H1 (cell line): ENCODE results near the gene TMEM121B. TPM values are rescaled to one million over a fixed set of nuclear protein-coding genes. Genes with fewer than 3 reads are reported as not detected.

Source experiments
- CTCF ChIA-PET: fragments of 300-600 bp; sonication (Branson Sonifier 250); formaldehyde crosslinking; loops from one replicate; lab custom pipeline; 2021; ENCODE audit not compliant: partially characterized antibody; lab: Charles Lee
- POLR2A ChIA-PET: fragments of 300-600 bp; sonication (Branson Sonifier 250); formaldehyde crosslinking; loops from one replicate; lab custom pipeline; 2021; ENCODE audit warnings: inconsistent platforms; ENCODE audit not compliant: partially characterized antibody; lab: Charles Lee
- DNase-seq, 2 experiments: peaks; one replicate each; pipeline versions ENCODE4 v3.0.0 to v3.0.0-alpha.2; 2010 to 2022; ENCODE audit warnings: low spot score in 2 of 2, low read depth in 1 of 2, mixed read lengths in 1 of 2
- FAIRE-seq: peaks from 2 replicates; lab custom pipeline; 2011; peaks lifted over from hg19 to GRCh38; lab: Jason Lieb, UNC
- H2AFZ ChIP-seq: 2 replicates; pipeline ENCODE4 v1.8.1; 2012; ENCODE audit warnings: low read length, inconsistent platforms
- H2AK5ac ChIP-seq: 2 replicates; pipeline ENCODE4 v1.6.1; 2013; ENCODE audit warnings: low read depth, low read length
- H2BK120ac ChIP-seq: replicated peaks from 2 replicates; pipeline ENCODE3; 2013; ENCODE audit warnings: low read depth, low read length, inconsistent platforms
- H2BK12ac ChIP-seq: 2 replicates; pipeline ENCODE4 v1.6.1; 2013; ENCODE audit warnings: low read depth, low read length
- H2BK15ac ChIP-seq: 2 replicates; pipeline ENCODE4 v1.6.1; 2013; ENCODE audit warnings: low read length
- H2BK20ac ChIP-seq: 2 replicates; pipeline ENCODE4 v1.6.1; 2013; ENCODE audit warnings: low read length
- H2BK5ac ChIP-seq: 2 replicates; pipeline ENCODE4 v1.6.1; 2013; ENCODE audit warnings: low read depth, low read length
- H3K14ac ChIP-seq: 2 replicates; pipeline ENCODE4 v1.6.1; 2013; ENCODE audit warnings: inconsistent platforms; ENCODE audit not compliant: insufficient read length
- H3K18ac ChIP-seq: 2 replicates; pipeline ENCODE4 v1.6.1; 2013; ENCODE audit warnings: low read length; ENCODE audit errors: extremely low read depth
- H3K23ac ChIP-seq: 2 replicates; pipeline ENCODE4 v1.6.1; 2013; ENCODE audit warnings: inconsistent platforms; ENCODE audit not compliant: insufficient read length
- H3K23me2 ChIP-seq: 2 replicates; pipeline ENCODE4 v1.6.1; 2013; ENCODE audit warnings: low read depth, low read length
- H3K27ac ChIP-seq: 2 replicates; pipeline ENCODE4 v1.6.1; 2011; ENCODE audit warnings: low read depth, low read length, inconsistent platforms
- H3K27me3 ChIP-seq, 4 experiments: replicated peaks in 1 of 4; 1 replicate in 1 of 4; 2 replicates in 3 of 4; pipeline versions ENCODE4 v1.6.1 to v1.8.1; 2011 to 2013; ENCODE audit warnings: low read length in 3 of 4, mild to moderate bottlenecking in 3 of 4, inconsistent platforms in 2 of 4, mixed read lengths in 2 of 4, moderate library complexity in 1 of 4; ENCODE audit not compliant: control insufficient read depth in 3 of 4, insufficient read depth in 3 of 4; ENCODE audit errors: extremely low read depth in 1 of 4
- H3K36me3 ChIP-seq, 4 experiments: 2 replicates each; pipeline versions ENCODE4 v1.6.1 to v1.8.1; 2011 to 2013; ENCODE audit warnings: mild to moderate bottlenecking in 4 of 4, low read length in 3 of 4, moderate library complexity in 2 of 4, control low read depth in 1 of 4, inconsistent platforms in 1 of 4; ENCODE audit not compliant: insufficient read depth in 4 of 4, control insufficient read depth in 2 of 4
- H3K4ac ChIP-seq: replicated peaks from 2 replicates; pipeline ENCODE3; 2013; ENCODE audit warnings: low read length, low read depth, mixed read lengths, inconsistent platforms; ENCODE audit not compliant: insufficient read length
- H3K4me1 ChIP-seq, 4 experiments: replicated peaks in 1 of 4; 1 replicate in 1 of 4; 2 replicates in 3 of 4; pipeline versions ENCODE4 v1.6.1 to v1.8.1; 2011 to 2013; ENCODE audit warnings: low read length in 3 of 4, inconsistent platforms in 2 of 4, mixed read lengths in 1 of 4; ENCODE audit not compliant: insufficient read depth in 4 of 4, control insufficient read depth in 3 of 4
- H3K4me2 ChIP-seq, 2 experiments: 2 replicates each; pipeline versions ENCODE4 v1.6.1 to v1.8.1; 2011 to 2013; ENCODE audit warnings: low read depth in 2 of 2, low read length in 2 of 2, control low read depth in 1 of 2, inconsistent platforms in 1 of 2, mild to moderate bottlenecking in 1 of 2; ENCODE audit not compliant: insufficient read depth in 1 of 2
- H3K4me3 ChIP-seq, 4 experiments: fragments of 200-600, 300-600 bp in 1 of 4; sonication (generic), shearing (Covaris generic), sonication (Bioruptor Twin) in 1 of 4; 2 replicates each; pipeline versions ENCODE4 v1.5.1 to v1.8.1; 2011 to 2016; ENCODE audit warnings: low read length in 4 of 4, low read depth in 3 of 4, control low read depth in 2 of 4, inconsistent platforms in 2 of 4, mild to moderate bottlenecking in 2 of 4, mixed read lengths in 1 of 4, moderate library complexity in 1 of 4; ENCODE audit not compliant: insufficient read depth in 2 of 4; ENCODE audit errors: extremely low read depth in 1 of 4
- H3K56ac ChIP-seq: replicated peaks from 2 replicates; pipeline ENCODE3; 2013; ENCODE audit warnings: low read depth, mild to moderate bottlenecking, mixed read lengths, low read length, inconsistent platforms; ENCODE audit not compliant: insufficient read length
- H3K79me1 ChIP-seq: 2 replicates; pipeline ENCODE4 v1.6.1; 2013; ENCODE audit warnings: low read depth, low read length, control low read depth
- H3K79me2 ChIP-seq, 2 experiments: 2 replicates each; pipeline versions ENCODE4 v1.6.1 to v1.8.1; 2012 to 2013; ENCODE audit warnings: low read length in 2 of 2, mild to moderate bottlenecking in 2 of 2, inconsistent platforms in 1 of 2; ENCODE audit not compliant: insufficient read depth in 2 of 2, control insufficient read depth in 1 of 2
- H3K9ac ChIP-seq, 4 experiments: replicated peaks in 1 of 4; 1 replicate in 1 of 4; 2 replicates in 3 of 4; pipeline versions ENCODE4 v1.6.1 to v1.8.1; 2011 to 2013; ENCODE audit warnings: low read depth in 3 of 4, low read length in 3 of 4, control low read depth in 2 of 4, mild to moderate bottlenecking in 2 of 4, moderate library complexity in 2 of 4, inconsistent platforms in 1 of 4; ENCODE audit errors: extremely low read depth in 1 of 4
- H3K9me3 ChIP-seq, 2 experiments: 2 replicates each; pipeline versions ENCODE4 v1.6.1 to v1.8.1; 2012 to 2013; ENCODE audit warnings: mild to moderate bottlenecking in 2 of 2, moderate library complexity in 2 of 2, control low read depth in 1 of 2, inconsistent platforms in 1 of 2, low read depth in 1 of 2, low read length in 1 of 2, mixed read lengths in 1 of 2; ENCODE audit not compliant: insufficient read depth in 2 of 2
- H4K20me1 ChIP-seq, 2 experiments: replicated peaks in 1 of 2; 2 replicates each; pipeline versions ENCODE3 to v1.8.1; 2011 to 2013; ENCODE audit warnings: inconsistent platforms in 2 of 2, low read length in 2 of 2, mild to moderate bottlenecking in 1 of 2; ENCODE audit not compliant: insufficient read depth in 2 of 2, control insufficient read depth in 1 of 2
- H4K5ac ChIP-seq: 2 replicates; pipeline ENCODE4 v1.6.1; 2013; ENCODE audit warnings: low read length, low read depth, mixed read lengths, inconsistent platforms; ENCODE audit not compliant: insufficient read length
- H4K8ac ChIP-seq: 2 replicates; pipeline ENCODE4 v1.8.0; 2013; ENCODE audit warnings: mild to moderate bottlenecking, moderate library complexity, low read length, inconsistent platforms; ENCODE audit not compliant: insufficient read depth; ENCODE audit errors: extremely low read depth
- H4K91ac ChIP-seq: replicated peaks from 2 replicates; pipeline ENCODE3; 2013; ENCODE audit warnings: low read length, mixed read lengths, inconsistent platforms; ENCODE audit not compliant: insufficient read length
- BCL11A ChIP-seq, 2 experiments: IDR thresholded peaks; one replicate each; pipeline ENCODE4 v1.6.1; 2011; ENCODE audit warnings: low read depth in 2 of 2, low read length in 2 of 2, mild to moderate bottlenecking in 2 of 2
- EGR1 ChIP-seq: IDR thresholded peaks from 2 replicates; pipeline ENCODE4 v1.6.1; 2011; ENCODE audit warnings: low read depth, low read length, borderline replicate concordance
- TAF1 ChIP-seq: IDR thresholded peaks from 2 replicates; pipeline ENCODE4 v1.6.1; 2011; ENCODE audit warnings: mild to moderate bottlenecking, low read depth, low read length
- TBP ChIP-seq: IDR thresholded peaks from 2 replicates; pipeline ENCODE4 v1.6.1; 2011; ENCODE audit warnings: low read depth, low read length, improper control_type of control experiment
- WGBS, 2 experiments: shearing (Covaris generic) in 1 of 2; methylation state at CpG; one replicate each; pipeline versions ENCODE4 v1.1.6 to v1.1.7; 2013 to 2015; ENCODE audit warnings: low lambda C conversion rate in 2 of 2, mixed read lengths in 2 of 2, inconsistent platforms in 1 of 2, low coverage in 1 of 2, missing lambda C conversion rate in 1 of 2; ENCODE audit not compliant: insufficient replicate concordance in 2 of 2, insufficient coverage in 1 of 2, insufficient read length in 1 of 2; ENCODE audit errors: extremely low coverage in 1 of 2, missing lambda C conversion rate in 1 of 2; 5-methylcytosine and 5-hydroxymethylcytosine counted together
- polyA plus RNA-seq, 7 experiments: library from polyadenylated mRNA; depleted of rRNA in 3 of 7; stranded (reverse) in 5 of 7; unstranded in 2 of 7; fragments of >200 nt in 5 of 7; fragments of 200-250 nt in 2 of 7; gene quantifications; 1 replicate in 5 of 7; 2 replicates in 1 of 7; 4 replicates in 1 of 7; pipeline versions ENCODE4 v1.2.1 to v1.2.3, GENCODE V29; 2011 to 2013; ENCODE audit warnings: missing spikeins in 2 of 7, mixed read lengths in 2 of 7
- total RNA-seq: library from RNA; stranded (reverse); fragmentation: NEBNext Ultra II Directional; extraction: Animal tissue kit (Norgen Biotek cat#: 25700); gene quantifications from 2 replicates; pipeline ENCODE4 v1.2.1, GENCODE V29; 2021
- TF ChIP-seq, protein P1 (sequence below): IDR thresholded peaks from 2 replicates; pipeline ENCODE4 v1.6.1; 2012; ENCODE audit warnings: inconsistent platforms

Gene TMEM121B
- total and polyA plus RNA-seq, 2 of the 8 experiments (the other 6 are each of a cell fraction or from before 2014, with no cell fraction given), result 4.3 to 6.9 TPM

DNA sequence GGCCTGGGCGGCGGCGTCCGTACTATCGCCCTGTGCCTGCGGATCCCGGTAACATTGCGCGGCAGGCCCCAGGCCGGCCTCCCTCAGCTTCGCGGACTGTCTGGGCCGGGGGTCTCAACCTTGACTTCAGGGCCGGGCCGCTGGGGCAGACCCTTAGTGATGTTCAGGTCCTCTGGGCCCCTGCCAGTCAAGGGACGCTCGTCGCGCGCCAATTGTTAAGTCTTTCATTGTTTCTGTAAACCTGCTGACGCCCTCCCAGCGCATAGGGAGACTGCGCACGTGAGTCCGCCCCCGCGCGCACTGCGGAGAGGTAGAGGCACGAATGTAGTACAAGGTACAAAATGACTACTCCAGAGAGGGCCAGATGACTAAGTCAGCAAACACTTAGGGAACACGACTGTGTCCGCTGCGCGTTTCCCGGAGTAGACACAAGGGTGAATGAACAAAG, 38.4 kb upstream of the TMEM121B start:
- Histone ChIP-seq H4K8ac (peak overlapping the region; percentile 92), H3K27me3 (0 out of 7 replicates have a peak, but pooled peaks cover 0 to 4% (median 0%) of the 10 kb centered on the region in 4 experiments), H4K20me1 (peaks cover 2 to 5% of the 10 kb centered on the region in 2 experiments), H3K4me3 (peak overlapping the region; percentile 47 to 70 (median 66)), H3K36me3 (no peaks in the 10 kb centered on the region), H3K14ac (no peak overlapping the region), H3K27ac (no peak overlapping the region), H3K56ac (peak overlapping the region; percentile 67), H4K5ac (no peak overlapping the region), H2BK5ac (peak overlapping the region; percentile 32; the same call in 1 of the 2 replicates), H3K4me2 (peak overlapping the region; percentile 67 to 74), H2BK12ac (peak overlapping the region; percentile 5; the same call in 1 of the 2 replicates), H3K23me2 (peaks cover 10% of the 10 kb centered on the region; the same call in 1 of the 2 replicates), H3K9ac (peak overlapping the region in 3 of 4 experiments; percentile 13 to 67 (median 60); a peak in 4 of 7 replicates), H3K4ac (peak overlapping the region; percentile 2), H2BK120ac (no peak overlapping the region), H3K23ac (no peak overlapping the region), H3K79me1 (peaks cover 7% of the 10 kb centered on the region), H2BK20ac (no peak overlapping the region), H4K91ac (peak overlapping the region; percentile 81), H3K79me2 (peaks cover 13 to 33% of the 10 kb centered on the region in 2 experiments), H2AK5ac (no peak overlapping the region), H3K9me3 (no peaks in the 10 kb centered on the region), H3K18ac (peak overlapping the region; percentile 85), H2AFZ (peak overlapping the region; percentile 28; the same call in 1 of the 2 replicates), H2BK15ac (0 out of 2 replicates have a peak overlapping the region, but pooled peaks have one; percentile 92), H3K4me1 (peaks cover 3 to 8% (median 5%) of the 10 kb centered on the region in 4 experiments; a peak in 6 of 7 replicates)
- TF ChIP-seq EGR1, result peak; percentile 75; the same call in 1 of the 2 replicates
- TF ChIP-seq BCL11A (IDR thresholded peaks at IDR 0.05; ENCODE audit: low read depth in 2 of 2, low read length in 2 of 2), result no peak
- TF ChIP-seq TBP, result 0 out of 2 replicates have a peak, but pooled peaks have one; percentile 1
- TF ChIP-seq TAF1, result 0 out of 2 replicates have a peak, but pooled peaks have one; percentile 20
- TF ChIP-seq, protein P1, sequence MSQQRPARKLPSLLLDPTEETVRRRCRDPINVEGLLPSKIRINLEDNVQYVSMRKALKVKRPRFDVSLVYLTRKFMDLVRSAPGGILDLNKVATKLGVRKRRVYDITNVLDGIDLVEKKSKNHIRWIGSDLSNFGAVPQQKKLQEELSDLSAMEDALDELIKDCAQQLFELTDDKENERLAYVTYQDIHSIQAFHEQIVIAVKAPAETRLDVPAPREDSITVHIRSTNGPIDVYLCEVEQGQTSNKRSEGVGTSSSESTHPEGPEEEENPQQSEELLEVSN, result peak; percentile 7; the same call in 1 of the 2 replicates
- no peak for DNase-seq
- 21% methylated on average over 35 of the region's 35 CpGs; no CpG with 5 or more reads in 1 of the 2 experiments for WGBS, 2 experiments
- FAIRE-seq, result no peak
- POLR2A ChIA-PET, result interaction anchor here (0.7 to 2.0 kb wide), 7 partner anchors 9 to 548 kb away, joined by 3 to 7 read pairs (median 4); no protein-coding TSS in a partner anchor
- CTCF ChIA-PET, result interaction anchor here (1.0 to 1.8 kb wide), 5 partner anchors 9 to 342 kb away, joined by 3 to 11 read pairs (median 7); no protein-coding TSS in a partner anchor
